SW 1271 (cell line): Measurements from ENCODE around the gene TFAP2B.

Source experiments
- DNase-seq, 2 experiments: peaks; one replicate each; lab custom pipeline; 2025; lab: John Stamatoyannopoulos, UW

Gene TFAP2B

GRCh38 chr6:50825375-50826036, 6.8 kb downstream of the TFAP2B start:
- no peak for DNase-seq

- no peak for DNase-seq
Measured at GRCh38 chr6:50826037-50826761, 7.5 kb downstream of the TFAP2B start.

- no peak for DNase-seq
Measured at GRCh38 chr6:50826803-50827202, 8.1 kb downstream of the TFAP2B start.

DNA sequence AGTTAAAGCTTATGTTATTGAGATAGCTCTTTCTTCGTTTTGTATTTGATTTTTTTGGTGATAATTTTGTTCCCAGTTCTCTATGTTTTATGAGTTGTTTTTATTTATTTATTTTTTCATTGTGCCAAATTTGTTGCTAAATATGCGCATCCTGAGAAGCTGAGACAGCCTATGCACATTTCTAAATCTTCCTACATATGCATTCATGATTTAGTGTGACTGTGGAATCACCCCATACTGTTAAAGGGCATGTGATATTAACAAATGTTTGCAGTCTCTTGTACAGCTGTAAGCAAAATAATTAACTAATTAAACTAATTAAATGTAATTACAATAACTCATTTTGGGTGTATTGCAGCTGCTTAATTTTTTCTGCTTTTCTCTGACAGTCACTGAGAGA, 10.4 kb downstream of the TFAP2B start:
- DNase-seq: no peak

GRCh38 chr6:50829898-50830444, 11.3 kb downstream of the TFAP2B start:
- DNase-seq: no peak

DNA sequence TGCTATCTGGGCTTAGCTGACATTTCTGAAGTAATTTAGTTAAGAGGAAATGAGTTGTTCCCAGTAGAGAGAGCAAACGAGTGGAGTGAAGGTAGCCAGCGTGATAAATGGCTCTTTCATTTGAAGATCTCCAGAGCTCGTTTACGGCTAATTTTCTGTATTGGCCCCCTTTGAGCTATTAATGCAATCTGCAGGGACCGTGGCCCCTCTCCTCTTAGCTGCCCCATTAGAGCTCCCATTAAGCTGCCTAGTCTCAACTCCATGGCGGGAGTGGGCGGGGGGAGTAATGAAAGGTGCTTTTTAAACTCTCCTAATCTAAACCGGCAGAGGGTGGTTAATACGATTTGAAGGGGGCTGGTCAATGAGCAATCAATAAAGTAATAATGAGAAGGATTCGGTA, 12.5 kb downstream of the TFAP2B start:
- DNase-seq: no peak

DNA sequence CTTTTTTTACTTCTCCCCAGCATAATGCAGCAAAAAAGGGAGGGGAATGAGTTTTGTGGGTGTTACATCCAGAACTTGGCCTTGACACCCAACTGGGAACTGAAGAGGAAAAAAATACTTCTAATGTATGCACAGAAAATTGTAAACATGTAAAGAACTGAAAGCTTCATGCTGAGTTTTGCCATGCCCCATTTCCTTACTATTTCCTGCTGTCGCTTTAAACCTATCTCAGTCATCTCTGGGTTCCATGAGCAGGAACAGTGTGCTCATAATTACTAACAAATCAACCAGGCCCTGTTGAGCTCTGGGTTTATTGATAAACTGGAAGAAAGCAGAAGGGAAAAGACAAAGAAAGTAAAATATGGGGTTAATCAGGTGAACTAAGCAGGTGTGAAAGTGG, 14.2 kb downstream of the TFAP2B start:
- DNase-seq: no peak

- DNase-seq: no peak
Measured at GRCh38 chr6:50834929-50835410, 16.3 kb downstream of the TFAP2B start.

DNA sequence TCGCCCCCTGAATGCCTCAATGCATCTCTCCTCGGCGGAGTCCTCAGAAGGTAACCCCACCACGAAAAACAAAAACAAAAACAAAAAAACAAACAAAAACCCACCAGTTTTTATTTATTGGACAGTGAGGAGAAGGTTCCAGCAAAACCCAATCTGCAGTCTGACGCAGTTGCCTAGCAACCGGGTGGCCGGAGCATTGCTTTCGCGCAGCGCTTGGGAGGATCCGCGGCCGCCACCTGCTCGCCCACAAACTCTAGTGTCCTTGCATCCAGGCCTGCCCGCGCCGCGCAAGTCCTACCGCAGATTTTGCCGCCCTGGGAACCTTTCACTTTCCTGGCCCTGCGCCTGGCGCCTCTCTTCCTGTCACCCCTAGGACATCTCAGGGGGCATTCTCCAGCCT, 17.6 kb downstream of the TFAP2B start:
- no peak for DNase-seq

GRCh38 chr6:50837589-50838445, 19.1 kb downstream of the TFAP2B start:
- DNase-seq: no peak

DNA sequence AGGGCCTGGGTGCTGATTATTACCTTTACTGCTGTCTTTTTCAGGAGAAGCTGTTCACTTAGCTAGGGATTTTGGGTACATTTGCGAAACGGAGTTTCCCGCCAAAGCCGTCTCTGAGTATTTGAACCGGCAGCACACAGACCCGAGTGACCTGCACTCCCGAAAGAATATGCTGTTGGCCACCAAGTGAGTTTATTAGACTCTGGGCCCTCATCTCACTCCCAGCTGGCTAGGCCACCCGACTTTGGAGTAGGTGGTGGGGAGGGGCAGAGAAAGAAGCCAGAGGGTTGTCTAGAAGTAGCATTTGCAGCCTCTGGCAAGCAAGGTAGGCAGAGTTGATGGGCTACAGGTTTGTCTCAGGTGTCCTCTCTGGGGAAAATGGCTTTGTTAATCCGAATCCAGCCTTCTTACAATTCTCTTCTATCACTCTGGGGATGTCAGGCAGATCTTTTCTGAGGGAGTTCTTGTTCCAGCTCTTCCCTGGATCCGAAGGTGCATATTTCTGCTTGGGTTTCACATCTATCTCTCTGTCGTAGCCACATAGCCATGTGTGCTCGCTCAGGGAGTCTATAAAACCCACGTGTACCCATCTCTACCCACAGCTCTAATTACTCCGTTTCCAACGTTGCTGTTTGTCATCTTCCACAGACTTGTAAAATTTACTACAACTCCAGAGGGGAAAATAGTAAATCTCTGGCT, 21.6 kb downstream of the TFAP2B start:
- DNase-seq: no peak

DNA sequence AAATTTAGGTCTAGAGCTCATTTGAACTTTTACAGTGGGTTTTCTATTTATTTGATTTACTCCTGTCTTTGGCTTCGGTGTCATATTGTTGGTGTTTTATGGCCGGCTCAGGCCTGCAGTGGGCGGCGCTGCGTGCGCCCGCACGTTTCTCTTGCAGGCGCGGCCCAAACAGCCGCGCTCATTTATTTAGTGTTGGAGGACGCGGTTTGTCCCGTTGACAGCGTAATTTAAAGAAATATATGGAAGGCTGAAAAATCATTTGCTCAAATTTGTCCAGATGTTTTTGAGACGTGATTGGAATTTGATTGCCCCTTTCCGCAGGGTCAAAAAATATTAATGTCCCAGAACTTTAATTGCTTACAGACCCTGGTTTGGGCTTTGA, 22.1 kb downstream of the TFAP2B start:
- no peak for DNase-seq

DNA sequence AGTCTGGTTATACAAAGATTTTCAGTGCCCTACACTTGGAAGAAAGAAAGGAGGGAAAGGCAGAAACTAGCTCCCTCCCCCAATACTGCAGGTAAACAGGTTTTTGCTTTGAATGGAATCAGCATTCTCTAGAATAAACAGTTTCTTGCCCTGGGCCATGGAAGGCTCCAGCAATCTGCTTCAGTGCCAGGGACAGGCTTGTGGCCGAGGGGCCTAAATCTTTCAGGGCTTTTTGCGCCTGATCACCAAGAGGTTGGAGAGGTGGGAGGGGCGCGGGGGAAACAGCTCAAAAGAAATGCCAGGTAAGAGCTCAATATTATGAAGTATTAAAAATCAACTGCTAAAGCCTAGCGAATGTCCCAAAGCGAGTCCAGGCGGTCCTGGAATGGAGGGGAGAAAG, 23.8 kb downstream of the TFAP2B start:
- DNase-seq: no peak

- DNase-seq: no peak
Measured at GRCh38 chr6:50842861-50843384, 24.3 kb downstream of the TFAP2B start.

- DNase-seq: no peak
Measured at GRCh38 chr6:50843842-50844241, 25.2 kb downstream of the TFAP2B start.

DNA sequence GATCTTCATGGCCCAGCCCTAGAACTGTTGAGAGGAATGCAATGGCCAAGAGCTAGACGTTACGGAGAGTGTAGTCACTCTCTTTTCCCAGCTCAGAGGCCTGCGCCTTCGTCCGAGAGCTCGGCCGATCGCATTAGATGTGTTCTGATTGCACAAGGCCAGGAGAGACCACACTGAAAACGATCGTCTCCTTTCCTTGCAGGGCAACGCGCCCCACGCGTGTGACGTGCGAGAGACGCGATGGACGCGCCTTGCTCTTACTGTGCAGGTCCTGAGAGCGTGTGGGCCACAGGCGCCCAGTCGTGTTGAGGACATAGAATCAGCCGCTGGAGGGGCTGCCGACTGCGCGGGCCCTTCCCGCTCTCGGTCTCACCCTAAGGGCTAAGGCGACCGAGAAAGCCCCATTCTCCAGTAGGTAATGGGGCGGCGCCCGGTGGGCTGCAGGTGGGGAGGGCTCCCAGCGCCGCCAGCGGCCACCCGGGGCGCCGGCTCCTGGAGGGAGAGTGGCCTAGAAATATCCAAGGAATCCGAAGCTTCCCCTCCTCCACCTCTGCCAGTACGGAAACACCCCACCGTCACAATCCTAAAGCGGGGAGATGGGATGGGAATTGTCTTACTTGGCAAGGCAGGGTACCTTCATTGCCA, 26.9 kb downstream of the TFAP2B start:
- DNase-seq: no peak

DNA sequence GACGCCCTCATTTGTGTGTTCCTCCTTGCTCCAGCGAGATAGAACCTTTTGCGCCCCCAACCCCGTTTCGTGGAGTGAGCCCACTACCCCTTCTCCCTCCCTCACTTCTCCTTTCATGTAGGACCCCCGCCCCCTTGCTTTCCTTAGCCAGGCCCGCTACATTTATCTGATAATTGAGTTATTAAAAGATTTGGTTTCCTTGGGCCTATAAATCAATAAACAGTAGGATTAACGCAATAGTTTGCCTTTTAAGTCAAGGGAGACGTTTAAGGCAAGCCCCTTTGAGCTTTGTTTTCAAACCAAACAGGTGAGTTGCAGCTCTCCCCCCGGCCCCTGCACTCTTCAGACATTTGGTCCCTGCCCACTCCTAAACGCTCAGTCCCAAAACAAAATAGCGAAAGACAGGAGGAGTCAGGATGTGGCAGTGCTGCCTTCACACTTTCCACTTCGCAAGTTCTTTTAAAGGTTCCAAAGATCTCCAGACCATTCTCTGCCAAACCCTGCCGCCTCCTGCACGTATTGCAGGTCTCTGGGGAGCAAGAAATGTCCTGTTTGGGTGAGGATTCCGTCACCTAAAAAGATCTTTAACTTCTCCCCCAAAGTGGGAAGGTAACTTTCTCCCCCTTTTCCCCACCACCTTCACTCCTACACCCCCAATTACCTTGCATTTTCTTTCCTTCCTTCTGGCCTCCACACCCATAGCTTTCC, 27.6 kb downstream of the TFAP2B start:
- DNase-seq: no peak

- DNase-seq: no peak
Measured at GRCh38 chr6:50846852-50847155, 28.1 kb downstream of the TFAP2B start.

DNA sequence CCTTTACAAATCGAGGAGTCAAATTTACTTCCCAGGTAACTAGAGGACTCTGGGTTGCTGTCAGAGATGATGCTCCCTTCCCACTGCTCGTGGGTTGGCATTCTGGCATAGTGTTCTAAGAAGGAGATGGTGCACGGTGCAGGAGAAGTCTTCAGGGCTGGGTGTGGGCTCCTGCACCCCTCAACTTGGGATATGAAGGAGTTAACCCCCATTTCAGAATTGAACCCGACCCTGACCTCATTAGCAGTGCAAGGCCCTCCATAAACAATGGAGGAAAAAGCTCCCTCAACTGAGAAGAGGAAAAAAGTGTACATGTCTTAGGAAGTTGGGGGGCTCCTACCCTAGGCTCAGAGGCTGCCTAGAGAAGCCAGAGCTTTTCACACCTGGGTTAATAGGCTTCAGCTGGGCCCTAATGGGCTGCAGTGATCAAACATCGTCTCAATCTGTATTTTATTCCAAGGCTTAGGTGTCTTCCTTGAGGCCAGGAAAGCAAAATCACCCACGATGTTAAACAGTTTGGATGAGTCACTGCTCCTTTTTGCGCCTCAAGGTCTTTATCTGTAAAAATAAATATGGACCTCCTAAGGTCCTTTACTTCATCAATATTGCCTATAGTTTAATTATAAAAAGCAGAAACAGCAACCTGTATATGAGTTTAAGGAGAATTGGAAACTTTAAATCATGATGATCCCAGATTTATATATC, 29.4 kb downstream of the TFAP2B start:
- DNase-seq: no peak
